T follicular helper cell (primary cell): ENCODE measurements around the gene HMGB1.
"Not testable (repeated sequence)": the region's sequence is repeated elsewhere in the genome, so short reads cannot be mapped to it uniquely, and the experiment has no call there.

Experiments
- DNase-seq: peaks from one replicate; pipeline ENCODE4 v3.0.0-alpha.2; 2020; ENCODE audit warnings: low read depth

The HMGB1 gene

DNA sequence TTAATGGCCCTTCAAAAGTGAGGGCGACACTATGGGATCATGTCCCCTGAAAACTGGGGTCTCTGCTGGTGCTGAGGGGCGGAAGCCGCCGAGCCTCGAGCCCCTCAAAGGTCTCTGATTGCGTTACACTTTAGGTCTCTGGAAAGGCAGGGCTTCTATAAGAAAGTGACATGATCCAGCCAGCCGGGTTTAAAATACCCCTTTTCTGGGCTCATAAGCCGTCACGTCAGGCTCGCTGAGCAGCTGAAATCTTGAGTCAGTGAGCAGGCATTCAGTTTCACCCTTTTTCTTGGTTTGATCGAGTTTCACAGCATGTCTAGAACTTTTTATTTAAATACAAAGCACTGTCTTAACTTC is 600 bp upstream of the HMGB1 start:
- DNase-seq = no peak

DNA sequence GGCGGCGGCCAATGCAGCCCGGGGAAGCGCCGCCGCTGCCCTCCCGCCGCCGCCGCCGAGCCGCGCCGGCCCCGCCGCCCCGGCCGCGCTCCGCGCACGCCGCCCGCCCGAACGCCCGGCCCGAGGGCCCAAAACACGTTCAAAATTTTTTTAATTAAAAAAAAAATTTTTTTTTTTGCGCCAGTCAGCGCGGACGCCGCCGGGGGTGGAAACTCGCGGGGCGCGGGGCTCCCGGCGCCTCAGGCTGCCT is 468 bp downstream of the HMGB1 start:
- no peak for DNase-seq

DNA sequence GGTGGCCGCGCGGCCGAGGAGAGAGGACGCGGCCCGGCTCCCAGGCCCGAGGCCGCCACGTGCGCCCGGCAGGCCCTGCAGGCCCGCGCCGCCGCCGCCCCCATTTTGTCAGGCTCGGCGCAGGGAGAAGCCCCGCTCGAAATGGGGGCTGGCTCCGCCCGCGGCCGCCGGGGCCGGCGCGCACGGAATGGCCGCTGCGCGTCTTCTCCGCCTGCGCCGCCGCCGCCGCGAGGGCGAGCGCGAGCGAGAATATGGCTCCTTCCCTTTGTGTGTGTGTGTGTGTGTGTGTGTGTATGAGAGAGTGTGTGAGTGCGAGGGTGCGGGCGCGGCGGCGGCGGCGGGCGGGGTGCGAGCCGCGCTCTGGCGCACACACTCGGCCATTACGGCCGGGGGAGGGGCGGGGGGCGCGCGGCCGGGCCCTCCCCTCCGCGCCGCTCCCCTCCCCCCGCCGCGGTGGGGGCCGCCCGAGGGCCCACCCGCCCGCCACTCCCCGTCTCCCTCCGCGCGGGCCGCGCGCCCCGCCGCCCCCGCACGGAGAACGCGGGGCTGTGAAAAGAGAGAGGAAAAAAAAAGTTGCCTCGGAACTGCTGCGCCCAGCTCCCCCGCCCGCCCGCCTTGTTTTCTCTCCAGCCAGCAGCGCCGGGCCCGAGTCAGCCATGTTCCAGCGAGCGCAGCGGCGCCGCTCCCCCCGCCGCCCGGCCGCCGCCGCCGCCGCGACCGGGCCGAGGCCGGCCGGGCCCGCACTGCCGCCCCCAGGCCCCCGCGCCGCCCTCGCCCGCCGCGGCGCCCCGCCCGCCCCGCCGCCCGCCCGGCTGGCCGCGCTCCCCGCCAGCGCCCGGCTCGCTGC is 1.0 kb downstream of the HMGB1 start:
- DNase-seq = peak; percentile 76

DNA sequence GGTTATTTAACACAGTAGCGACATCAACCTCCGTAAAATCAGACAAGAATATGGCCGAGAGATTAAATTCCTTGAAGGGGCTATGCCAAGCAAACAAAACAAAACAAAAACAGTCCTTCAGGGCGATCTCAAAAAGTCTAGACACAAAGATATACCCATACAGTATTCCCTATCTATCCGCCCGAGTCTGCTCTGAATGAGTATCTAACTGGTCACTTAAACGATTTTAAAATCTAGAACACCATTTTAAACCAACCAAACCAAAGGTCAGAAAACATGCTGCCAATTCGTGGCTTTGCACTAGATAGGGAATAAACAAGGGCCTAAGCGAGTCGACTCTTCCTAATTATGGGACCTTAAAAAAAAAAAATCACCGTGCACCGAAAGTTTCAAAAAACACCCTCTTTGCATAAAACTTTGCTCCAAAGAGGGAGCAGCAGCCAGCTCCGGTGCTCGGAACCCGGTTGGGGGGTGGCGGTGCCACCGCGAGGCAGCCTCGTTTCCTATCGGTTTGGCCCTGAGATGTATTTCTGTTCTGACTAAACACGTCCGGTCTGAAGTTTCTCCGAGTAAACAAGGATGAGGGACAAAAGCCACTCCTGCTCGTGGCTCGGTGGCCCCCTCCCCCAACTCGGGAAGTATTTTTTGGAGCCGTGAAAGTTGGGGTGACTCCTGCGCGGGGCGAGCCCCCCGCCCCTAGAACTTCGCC is 1.8 kb downstream of the HMGB1 start:
- peak; percentile 49 for DNase-seq

DNA sequence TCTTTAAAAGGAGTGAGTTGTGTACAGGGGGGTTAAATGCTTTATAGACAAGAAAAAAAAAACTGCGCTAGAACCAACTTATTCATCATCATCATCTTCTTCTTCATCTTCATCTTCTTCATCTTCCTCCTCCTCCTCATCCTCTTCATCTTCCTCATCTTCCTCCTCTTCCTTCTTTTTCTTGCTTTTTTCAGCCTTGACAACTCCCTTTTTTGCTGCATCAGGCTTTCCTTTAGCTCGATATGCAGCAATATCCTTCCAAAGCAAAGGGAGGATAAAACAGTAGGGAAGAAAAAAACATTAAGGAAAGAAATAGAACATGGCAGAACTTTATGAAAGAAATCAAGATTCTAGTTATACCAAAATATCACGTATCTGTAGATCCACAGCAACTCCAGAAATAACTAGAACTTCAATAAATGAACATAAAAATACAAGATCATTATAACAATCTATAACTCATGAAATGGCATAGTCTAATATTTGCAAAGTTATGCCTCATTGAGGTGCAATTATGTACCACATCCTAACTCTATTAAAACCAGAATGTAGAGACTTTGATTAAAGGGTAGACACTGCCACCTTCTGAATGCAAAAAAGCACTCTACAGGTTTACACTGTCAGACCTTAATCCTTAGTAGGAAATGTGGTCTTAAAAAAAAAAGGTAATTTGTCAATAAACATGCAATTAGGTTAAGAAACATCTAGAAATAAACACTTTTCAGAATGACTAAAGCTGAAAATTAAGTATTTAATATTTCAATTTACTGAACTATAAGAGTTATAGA is 4.3 kb downstream of the HMGB1 start:
- not testable (repeated sequence) for DNase-seq

DNA sequence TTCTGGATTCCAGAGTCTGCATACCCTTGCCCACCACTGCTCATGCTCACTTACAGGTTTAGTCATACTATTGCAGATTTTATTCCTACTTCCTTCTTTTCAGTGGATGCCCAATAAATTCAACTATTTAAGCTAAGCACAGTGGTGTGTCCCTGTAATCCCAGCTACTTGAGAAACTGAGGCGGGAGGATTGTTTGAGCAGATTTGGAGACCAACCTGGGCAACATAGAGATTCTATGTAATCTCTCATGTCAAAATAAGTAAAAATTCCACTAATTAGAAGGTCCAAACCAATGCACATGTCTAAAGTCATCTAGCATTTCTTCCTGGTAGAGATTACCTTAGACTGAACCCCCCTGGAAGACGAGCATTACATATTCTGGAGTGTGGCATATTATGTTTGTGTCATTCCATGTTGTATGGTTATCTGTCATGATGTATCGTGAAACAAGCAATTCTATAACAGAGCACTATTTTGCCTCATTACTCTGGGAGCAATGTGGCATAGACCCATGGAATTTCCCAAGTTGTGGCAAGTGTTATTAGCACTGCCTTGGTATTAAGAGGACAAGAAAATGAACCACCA is 8.3 kb downstream of the HMGB1 start:
- DNase-seq = no peak

DNA sequence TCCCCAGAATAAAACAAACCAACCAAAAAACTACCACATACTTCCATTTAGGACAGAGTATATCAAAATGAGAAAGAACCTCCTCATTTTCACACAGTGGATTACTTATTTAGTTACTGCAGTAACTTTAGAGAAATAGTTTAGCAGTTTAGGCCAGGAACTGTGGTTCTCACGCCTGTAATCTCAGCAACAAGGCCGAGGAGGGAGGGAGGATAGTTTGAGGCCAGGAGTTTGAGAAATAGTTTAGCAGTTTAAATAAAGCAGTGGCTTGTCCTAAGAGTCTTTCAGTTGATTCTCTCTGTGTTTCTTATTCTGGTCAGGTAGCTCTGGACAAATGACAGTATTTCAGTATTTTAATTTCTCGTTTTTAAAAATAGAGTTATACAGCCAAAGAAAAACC is 9.4 kb downstream of the HMGB1 start:
- no peak for DNase-seq

DNA sequence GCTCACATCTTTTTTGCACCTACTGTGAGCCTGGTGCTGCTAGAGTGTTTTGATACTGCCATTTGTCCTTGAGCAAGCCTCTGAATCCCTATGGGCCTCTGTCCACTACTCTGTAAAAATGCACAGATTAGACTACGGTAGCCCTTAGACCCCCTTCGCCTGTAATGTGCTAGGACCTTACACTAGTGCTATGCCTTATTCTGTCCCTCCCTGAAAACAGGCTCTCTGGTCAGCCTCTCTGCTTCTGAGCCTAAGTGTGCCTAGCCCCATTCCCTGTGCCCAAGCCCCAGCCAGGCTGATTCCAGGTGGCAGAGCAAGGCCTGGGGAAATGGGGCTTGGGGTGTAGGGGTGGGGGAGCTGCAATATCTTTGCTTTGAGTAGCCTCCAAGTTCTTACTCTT is 10.7 kb downstream of the HMGB1 start:
- no peak for DNase-seq

DNA sequence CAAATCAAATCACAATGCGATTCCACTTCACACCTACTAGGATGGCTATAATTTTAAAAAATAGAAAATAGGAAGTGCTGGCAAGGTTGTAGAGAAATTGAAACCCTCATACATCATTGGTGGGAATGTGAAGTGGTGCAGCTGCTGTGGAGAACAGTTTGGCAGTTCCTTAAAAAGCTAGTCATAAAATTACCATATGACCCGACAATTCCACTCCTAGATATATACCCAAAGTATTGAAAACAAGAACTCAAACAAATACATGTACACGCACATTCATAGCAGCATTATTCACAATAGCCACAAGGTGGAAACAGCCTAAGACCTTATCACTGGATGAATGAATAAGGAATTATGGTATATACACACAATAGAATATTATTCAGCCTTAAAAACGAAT is 12.0 kb downstream of the HMGB1 start:
- no peak for DNase-seq

DNA sequence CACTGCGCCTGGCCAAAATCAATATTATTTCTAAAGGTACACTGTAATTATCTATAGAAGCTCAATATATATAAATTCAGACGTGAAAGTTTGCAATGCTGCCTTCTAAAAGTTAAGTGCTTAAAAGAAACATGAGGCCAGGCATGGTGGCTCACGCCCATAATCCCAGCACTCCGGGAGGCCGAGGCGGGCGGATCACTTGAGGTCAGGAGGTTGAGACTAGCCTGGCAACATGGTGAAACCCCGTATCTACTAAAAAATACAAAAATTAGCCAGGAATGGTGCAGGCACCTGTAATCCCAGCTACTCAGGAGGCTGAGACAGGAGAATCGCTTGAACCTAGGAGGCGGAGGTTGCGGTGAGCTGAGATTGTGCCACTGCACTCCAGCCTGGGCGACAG is 14.3 kb downstream of the HMGB1 start:
- DNase-seq = not testable (repeated sequence)

DNA sequence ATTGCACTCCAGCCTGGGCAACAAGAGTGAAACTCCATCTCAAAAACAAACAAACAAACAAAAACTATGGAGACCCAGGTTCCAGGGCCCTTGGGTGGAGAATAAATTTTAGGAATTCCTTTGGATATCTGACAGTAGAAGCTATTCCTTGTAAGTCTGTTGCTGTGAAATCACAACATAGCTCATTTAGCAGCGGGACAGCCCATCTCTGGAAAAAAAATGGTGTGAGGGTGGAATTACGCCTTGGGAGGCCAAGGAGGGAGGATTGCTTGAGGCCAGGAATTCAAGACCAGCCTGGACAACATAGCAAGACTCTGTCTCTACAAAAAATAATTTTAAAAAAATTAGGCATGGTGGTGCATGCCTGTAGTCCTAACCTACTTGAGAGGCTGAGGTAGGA is 15.7 kb downstream of the HMGB1 start:
- no peak for DNase-seq

DNA sequence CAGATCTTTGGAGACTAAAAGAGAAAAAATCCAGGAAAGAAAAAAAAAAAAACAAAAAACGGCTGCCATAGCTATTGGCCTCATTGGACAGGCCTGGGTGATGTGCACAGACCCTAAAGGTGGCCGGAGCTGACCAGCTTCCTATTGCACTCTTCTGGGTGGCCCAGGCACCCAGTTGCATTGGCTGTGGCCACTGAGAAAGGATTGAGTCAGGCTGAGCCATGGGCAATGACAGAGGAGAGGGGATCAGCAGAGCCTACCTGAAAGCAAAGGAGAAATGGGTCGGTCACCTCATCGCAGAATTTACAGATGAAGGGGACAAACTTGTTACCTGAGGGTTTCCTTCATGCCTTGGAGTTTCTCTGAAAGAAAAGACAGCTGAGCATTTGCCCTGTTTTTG is 17.3 kb downstream of the HMGB1 start:
- DNase-seq = no peak

DNA sequence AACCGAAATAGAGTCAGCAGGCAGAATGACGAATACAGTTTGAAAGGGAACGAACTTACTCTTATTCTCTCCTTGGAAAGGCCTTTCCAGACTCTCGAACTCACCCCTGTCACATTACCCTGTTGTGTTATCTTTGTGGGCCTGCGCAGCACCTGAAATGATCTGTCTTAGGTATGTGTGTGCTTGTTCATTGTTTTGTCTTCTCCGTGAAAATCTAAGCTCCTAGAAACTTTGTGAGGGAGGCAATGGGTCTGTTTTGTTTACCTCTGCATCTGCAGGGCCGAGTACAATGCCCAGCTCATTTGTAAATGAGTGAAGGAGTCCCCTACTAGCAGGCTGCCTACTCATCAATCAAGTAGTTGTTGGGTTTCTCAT is 19.6 kb downstream of the HMGB1 start:
- DNase-seq = no peak

DNA sequence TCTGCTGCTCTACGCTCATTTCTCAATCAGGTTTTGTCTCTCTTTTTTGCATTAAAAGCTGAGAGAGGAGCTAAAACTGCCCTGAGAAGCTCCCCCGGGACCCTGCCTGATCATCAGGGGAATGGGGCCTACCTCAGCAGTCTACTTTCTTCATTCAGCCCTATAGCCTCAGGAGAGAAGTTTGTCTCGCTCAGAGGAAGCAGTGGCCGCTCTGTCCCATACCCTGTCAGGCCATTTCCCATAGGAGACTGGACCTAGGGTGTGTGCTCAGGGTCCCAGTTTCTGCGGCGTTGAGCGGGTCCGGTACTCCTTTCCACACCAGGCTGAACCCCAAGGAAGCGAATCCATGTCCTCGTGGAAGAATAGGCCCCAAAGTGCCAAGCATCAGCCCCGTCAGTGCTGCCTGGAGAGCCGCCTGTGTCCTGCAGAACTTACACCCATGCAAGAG is 21.8 kb downstream of the HMGB1 start:
- no peak for DNase-seq

DNA sequence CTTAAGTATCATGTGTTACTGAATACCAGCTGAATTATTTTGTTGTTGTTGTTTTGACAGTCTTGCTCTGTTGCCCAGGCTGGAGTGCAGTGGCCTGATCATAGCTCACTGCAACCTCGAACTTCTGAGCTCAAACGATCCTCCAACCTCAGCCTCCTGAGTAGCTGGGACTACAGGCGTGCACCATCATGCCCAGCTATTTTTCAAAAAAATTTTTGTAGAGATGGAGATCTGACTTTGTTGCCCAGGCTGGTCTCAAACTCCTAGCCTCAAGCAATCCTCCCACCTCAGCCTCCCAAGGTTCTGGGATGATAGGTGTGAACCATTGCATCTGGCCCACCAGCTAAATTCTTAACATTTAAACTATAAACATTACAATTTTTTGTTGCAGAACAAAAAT is 22.2 kb downstream of the HMGB1 start:
- not testable (repeated sequence) for DNase-seq

DNA sequence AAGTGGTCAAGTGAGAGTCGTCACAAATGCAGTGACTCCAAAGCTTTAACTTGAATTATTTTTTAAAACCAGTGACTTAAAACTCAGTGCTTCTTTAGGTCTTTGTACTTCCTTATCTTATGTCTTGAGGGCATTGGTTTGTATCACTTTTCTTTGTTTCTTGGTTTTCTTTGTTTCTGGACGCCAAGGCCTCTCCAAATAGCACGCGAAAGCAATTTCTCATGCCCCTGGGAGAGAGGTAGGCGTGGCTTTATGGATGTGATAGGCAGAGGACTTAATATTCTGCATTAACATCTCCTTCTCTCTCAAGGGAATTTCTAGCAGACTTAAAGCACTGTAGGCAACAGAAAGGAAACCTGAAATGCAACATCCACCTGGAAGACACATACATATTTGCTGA is 22.8 kb downstream of the HMGB1 start:
- DNase-seq = no peak

DNA sequence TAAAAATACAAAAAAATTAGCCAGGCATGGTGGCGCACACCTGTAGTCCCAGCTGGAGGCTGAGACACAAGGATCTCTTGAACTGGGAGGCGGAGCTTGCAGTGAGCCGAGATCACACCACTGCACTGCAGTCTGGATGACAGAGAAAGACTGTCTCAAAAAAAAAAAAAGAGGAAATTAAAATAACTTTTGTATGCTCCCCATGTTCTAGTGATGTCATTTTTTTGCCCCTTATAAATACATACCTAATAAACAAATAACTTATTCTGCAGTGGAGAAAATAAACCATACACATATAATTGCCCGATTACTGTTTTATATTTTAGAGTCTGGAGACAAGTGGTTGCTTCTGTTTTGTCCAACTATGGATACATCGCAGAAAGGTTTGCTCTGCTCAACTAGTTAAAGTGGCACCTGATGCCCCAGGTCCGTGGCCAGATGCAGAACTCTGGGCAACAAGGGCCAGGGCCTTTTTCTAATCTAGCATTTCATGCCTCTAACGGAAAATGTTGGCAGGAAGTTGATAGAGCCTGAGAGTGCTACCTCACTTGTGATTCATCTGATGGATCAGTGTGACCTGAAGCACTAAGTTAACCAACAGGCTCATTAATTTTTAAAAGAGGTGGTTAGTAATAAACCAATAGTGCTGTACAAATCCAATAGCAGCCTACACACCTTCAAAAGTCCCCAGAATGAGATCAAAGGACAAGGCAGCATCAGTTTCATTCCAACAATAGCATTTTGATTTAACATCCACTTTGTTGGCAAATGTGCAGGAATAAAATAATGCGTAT is 24.6 kb downstream of the HMGB1 start:
- no peak for DNase-seq

DNA sequence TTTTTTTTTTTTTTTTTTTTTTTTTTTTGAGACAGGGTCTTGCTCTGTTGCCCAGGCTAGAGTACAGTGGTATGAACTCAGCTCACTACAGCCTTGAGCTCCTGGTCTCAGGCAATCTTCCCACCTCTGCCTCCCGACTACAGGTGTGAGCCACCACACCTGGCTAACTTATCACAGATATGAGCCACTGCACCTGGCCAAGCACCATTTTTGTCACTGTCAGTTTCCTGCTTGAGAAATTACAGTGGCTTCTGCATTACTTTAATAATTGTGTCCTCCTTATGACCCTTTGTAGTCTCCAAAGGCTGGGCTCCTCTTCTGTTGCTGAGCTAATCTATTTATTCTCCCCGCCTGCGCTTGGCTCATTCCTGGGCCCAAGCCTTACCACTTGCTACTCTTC is 27.4 kb downstream of the HMGB1 start:
- no peak for DNase-seq

DNA sequence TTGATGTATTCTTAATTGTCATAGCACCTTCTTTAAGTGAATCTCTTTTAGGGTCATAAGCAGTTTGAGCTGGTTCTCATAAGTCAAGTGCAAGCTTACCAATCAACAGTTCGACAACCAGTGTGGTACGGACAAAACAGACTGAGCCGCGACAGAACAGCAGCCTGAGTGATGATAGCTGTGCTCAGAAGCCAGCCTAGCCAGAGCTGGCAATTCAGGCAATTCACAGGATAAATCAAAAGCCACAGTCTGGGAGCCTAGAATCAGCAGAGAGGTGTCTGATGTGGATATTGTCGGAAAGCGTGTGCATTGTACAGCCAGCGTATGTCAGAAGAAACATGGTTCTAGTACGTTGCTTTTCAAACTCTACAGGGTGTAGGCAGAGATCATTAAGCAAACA is 28.6 kb downstream of the HMGB1 start:
- no peak for DNase-seq

DNA sequence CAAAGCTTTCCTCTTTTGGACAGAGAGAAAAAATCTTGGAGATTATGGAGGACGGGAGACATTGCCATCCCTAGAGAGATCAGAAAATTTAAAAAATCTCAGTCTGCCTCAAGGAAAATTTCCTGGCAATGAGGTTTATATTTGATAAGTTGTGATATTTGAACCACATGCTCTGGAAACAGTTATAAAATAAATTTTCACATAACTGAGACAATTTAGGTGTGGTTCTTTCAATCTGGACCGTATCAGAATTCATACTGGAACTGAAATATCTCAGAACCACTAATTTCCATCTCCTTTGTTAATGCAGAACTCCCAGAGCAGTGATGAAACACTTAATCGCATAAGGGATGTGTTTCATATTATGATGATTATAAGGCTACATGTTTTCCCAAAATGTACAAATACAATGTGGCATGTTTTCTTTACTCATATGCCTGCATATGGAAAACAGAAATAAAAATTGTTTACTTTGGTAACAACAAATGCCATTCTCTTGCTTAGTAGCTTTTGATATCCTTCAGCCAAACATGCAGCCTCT is 29.8 kb downstream of the HMGB1 start:
- no peak for DNase-seq

DNA sequence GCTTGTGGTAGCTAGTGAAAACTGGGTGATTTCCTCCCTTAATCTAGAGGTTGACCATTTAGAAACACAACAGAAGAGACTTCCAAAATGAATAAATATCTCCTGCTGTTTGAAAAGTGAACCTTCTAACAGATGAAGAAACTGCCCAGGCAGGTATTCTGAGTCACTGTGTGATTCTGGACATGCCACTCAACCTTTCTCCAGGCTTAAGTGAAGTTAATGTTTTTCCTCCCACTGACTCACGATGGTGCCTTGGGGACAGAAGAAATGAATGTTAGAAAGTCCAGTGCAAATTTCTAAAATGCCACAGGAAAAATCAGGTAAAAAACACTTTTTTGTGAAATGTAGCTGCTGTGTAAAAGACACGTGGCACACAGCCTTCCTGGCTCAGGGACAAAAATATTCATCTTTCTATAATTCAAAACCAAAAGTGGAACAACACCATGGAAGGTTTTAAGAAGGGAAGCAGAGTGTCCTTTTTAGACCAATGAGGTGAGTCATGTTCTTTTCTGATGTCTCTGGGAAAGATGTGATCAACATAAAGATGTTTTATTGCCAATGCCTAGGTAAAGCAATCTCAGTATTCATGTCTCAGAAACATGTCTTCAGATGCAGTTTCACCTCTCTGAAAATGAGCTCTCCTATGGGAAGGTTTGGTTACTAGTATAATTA is 34.3 kb downstream of the HMGB1 start:
- no peak for DNase-seq
